SK-N-MC (cell line): ENCODE data around the gene RSU1.
"Not testable (repeated sequence)": the region's sequence is repeated elsewhere in the genome, so short reads cannot be mapped to it uniquely, and the experiment has no call there.

Experiments used
- DNase-seq: peaks from one replicate; pipeline ENCODE4 v3.0.0-alpha.2; 2011; ENCODE audit warnings: low read depth, low spot score
- H3K27ac ChIP-seq: fragments of 200-600 bp; sonication (generic); 2 replicates; pipeline ENCODE4 v1.5.1; 2016; ENCODE audit warnings: mixed run types
- H3K36me3 ChIP-seq: fragments of 200-600 bp; sonication (generic); 2 replicates; pipeline ENCODE4 v1.6.1; 2017; ENCODE audit warnings: antibody characterized with exemption, low read length, mixed read lengths; ENCODE audit not compliant: insufficient read depth
- H3K4me3 ChIP-seq: fragments of 200-600 bp; sonication (generic); 2 replicates; pipeline ENCODE4 v1.5.1; 2016
- H3K9ac ChIP-seq: fragments of 200-600 bp; sonication (generic); 2 replicates; pipeline ENCODE4 v1.8.0; 2017; ENCODE audit warnings: mixed run types, mixed read lengths; ENCODE audit not compliant: insufficient read length
- H3K9me3 ChIP-seq: fragments of 200-600 bp; sonication (generic); 2 replicates; pipeline ENCODE4 v1.6.1; 2017; ENCODE audit warnings: low read depth, mild to moderate bottlenecking, antibody characterized with exemption, low read length, moderate library complexity, mixed read lengths
- EZH2 ChIP-seq: fragments of 200-600 bp; sonication (generic); IDR thresholded peaks from one replicate; pipeline ENCODE4 v1.6.1; 2017; ENCODE audit warnings: antibody characterized with exemption
- FOXP2 ChIP-seq: optimal IDR thresholded peaks from 2 replicates; pipeline ENCODE3; 2011; ENCODE audit warnings: mild to moderate bottlenecking, moderate library complexity; ENCODE audit not compliant: insufficient read depth; ENCODE audit errors: extremely low read length, control extremely low read depth
- POLR2AphosphoS5 ChIP-seq: IDR thresholded peaks from 2 replicates; pipeline ENCODE4 v1.6.1; 2012; ENCODE audit warnings: mild to moderate bottlenecking, low read depth, low read length, borderline replicate concordance

RSU1 gene

GRCh38 chr10:16828114-16828568, 10.9 kb upstream of the RSU1 start:
- peak; percentile 37 for DNase-seq
- no peak overlapping the region for H3K4me3 ChIP-seq
- no peaks in the 10 kb centered on the region for H3K9me3 ChIP-seq
- no peaks in the 10 kb centered on the region for H3K36me3 ChIP-seq
- H3K9ac ChIP-seq = no peak overlapping the region
- TF ChIP-seq EZH2 (no peak), POLR2AphosphoS5 (no peak), FOXP2 (no peak)
- no peak overlapping the region for H3K27ac ChIP-seq

GRCh38 chr10:16827474-16827873, 10.2 kb upstream of the RSU1 start:
- DNase-seq = not testable (repeated sequence)

DNA sequence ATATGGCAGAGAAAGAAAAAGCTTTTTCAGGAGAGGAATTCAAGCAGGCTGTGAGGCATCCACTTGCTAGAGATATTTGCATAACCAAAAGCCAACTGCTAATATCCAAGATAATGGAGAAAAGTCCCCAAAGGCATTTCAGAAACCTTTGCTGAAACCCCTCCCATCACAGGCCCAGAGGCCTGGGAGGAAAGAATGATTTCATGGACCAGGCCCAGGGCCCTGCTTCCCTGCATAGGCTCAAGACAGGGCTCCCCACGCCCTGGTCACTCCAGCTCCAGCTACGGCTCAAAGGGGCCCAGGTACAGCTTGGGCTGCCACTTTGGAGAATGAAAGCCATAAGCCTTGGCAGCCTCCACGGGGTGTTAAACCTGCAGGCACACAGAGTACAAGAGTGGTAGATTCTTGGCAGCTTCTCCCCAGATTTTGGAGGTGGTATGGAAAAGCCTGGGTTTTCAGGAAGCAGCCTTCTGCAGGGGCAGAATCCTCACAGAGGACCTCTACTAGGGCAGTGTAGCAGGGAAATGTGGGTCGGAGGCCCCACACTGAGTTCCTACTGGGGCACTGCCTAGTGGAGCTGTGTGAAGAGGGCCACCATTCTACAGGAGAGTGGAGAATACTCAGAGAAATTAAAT, 5.6 kb upstream of the RSU1 start:
- Histone ChIP-seq H3K9ac (no peak overlapping the region), H3K27ac (no peak overlapping the region), H3K4me3 (no peak overlapping the region), H3K9me3 (no peaks in the 10 kb centered on the region), H3K36me3 (no peaks in the 10 kb centered on the region)
- TF ChIP-seq FOXP2 = no peak
- TF ChIP-seq EZH2 = no peak
- TF ChIP-seq POLR2AphosphoS5 = no peak
- DNase-seq = no peak

More at GRCh38 chr10:16827474-16827873, 10.2 kb upstream of the RSU1 start:
- H3K36me3 ChIP-seq, H3K9me3 ChIP-seq, H3K4me3 ChIP-seq, H3K9ac ChIP-seq, H3K27ac ChIP-seq: not testable (repeated sequence)

GRCh38 chr10:16822027-16822426, 4.8 kb upstream of the RSU1 start:
- no peaks in the 10 kb centered on the region for H3K9me3 ChIP-seq
- no peaks in the 10 kb centered on the region for H3K36me3 ChIP-seq
- no peak for DNase-seq
- no peak overlapping the region for H3K9ac ChIP-seq
- no peak overlapping the region for H3K27ac ChIP-seq
- no peak overlapping the region for H3K4me3 ChIP-seq
- no peak for TF ChIP-seq EZH2
- no peak for TF ChIP-seq POLR2AphosphoS5
- TF ChIP-seq FOXP2 = no peak

DNA sequence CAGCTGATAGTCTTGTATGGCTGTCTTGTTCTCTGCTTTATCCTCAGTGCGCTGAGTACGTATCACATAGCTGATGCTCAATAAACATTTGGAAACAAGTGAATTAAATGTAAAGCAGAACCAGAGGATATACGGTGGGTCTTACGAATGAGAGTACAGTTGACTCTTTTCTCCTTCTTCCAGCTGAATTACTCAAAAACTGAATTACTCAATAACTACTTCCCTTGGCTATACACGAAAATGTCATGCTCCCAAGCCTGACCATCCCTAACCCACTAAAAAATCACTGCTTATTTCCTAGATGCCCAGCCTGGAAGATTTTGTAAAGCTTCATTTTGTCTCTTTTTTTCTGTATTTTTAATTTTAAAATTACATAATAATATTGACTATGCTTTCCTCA, 3.2 kb upstream of the RSU1 start:
- H3K4me3 ChIP-seq = no peak overlapping the region
- no peak overlapping the region for H3K9ac ChIP-seq
- no peak for DNase-seq
- H3K27ac ChIP-seq = no peak overlapping the region
- no peaks in the 10 kb centered on the region for H3K36me3 ChIP-seq
- no peak for TF ChIP-seq POLR2AphosphoS5
- no peak for TF ChIP-seq EZH2
- no peak for TF ChIP-seq FOXP2
- H3K9me3 ChIP-seq = no peaks in the 10 kb centered on the region

DNA sequence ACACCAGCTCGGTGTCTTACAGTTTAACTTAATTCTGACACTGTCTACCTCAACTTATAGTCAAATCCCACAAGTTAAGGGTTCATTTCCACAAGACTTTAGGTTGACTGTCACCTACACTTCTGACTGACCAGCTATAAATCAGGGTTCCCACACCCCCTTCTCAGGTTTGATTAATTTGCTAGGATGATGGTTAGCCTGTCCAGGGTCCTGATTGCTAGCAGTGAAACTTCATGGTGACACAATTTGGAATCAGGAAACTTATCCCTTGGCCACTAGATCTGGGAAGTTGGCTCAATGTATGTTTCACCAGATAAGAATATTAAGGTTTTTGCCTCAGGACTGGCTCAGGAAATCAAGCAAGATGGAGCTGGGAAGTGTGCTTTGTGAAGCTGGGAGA, 2.8 kb upstream of the RSU1 start:
- H3K9ac ChIP-seq = no peak overlapping the region
- TF ChIP-seq FOXP2 = no peak
- no peak for TF ChIP-seq EZH2
- no peak for TF ChIP-seq POLR2AphosphoS5
- no peak for DNase-seq

DNA sequence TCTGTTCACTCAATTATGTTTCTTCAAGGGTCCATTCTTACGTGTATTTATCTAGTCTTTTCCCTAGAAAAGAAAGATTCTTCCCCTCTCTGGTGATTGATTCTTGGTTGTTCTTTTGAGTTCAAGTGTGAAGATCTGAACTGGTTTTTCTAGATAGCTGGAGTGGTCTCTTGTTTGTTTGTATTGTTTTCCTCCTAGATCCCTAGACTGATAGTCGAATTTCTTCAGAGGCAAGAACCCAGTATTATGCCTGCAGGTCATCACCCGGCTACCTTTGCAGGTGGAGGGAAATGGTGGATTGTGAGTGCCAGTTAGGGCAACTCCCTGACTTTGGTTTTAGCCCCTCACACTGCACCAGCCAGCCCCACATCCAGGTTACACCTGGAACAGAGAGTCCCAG, 2.2 kb upstream of the RSU1 start:
- H3K36me3 ChIP-seq = no peaks in the 10 kb centered on the region
- no peak for TF ChIP-seq POLR2AphosphoS5
- TF ChIP-seq FOXP2 = no peak
- TF ChIP-seq EZH2 = no peak
- H3K4me3 ChIP-seq = no peak overlapping the region

More for the DNA sequence above, 2.8 kb upstream of the RSU1 start:
- Histone ChIP-seq H3K27ac (no peak overlapping the region), H3K4me3 (no peak overlapping the region), H3K36me3 (no peaks in the 10 kb centered on the region), H3K9me3 (no peaks in the 10 kb centered on the region)

DNA sequence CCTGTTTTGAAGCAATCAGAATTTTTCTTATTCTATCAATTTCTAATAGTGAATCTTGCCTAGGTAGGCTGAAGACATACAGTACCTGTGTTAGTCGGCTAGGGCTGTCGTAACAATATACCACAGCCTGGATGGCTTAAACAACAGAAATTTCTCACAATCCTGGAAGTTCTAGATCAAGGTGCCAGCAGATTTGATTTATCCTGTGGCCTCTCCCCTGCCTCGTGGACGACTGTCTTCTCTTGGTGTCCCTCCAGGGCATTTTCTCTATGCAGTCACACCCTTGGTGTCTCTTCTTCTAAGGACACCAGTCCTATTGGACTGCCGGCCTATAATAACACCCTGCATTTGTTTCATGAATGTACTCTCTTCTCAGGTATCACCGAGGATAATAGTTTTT, 1.8 kb upstream of the RSU1 start:
- Histone ChIP-seq H3K9me3 (no peaks in the 10 kb centered on the region), H3K9ac (no peak overlapping the region), H3K4me3 (no peak overlapping the region), H3K27ac (no peak overlapping the region), H3K36me3 (no peaks in the 10 kb centered on the region)
- TF ChIP-seq FOXP2 (no peak), EZH2 (no peak), POLR2AphosphoS5 (no peak)
- DNase-seq = no peak

More for the DNA sequence above, 2.2 kb upstream of the RSU1 start:
- DNase-seq = no peak
- H3K9me3 ChIP-seq = no peaks in the 10 kb centered on the region
- no peak overlapping the region for H3K27ac ChIP-seq
- H3K9ac ChIP-seq = no peak overlapping the region

GRCh38 chr10:16816830-16817124, 447 bp downstream of the RSU1 start:
- H3K27ac ChIP-seq = no peak overlapping the region

More at GRCh38 chr10:16816830-16817124, 447 bp downstream of the RSU1 start:
- peak overlapping the region; percentile 88 for H3K4me3 ChIP-seq
- peak overlapping the region; percentile 83 for H3K9ac ChIP-seq
- H3K9me3 ChIP-seq = no peaks in the 10 kb centered on the region
- TF ChIP-seq FOXP2 (no peak), EZH2 (no peak), POLR2AphosphoS5 (no peak)
- DNase-seq = no peak
- no peaks in the 10 kb centered on the region for H3K36me3 ChIP-seq
